Stimulated activated naive CD8-positive, alpha-beta T cell treated with anti-CD3 and anti-CD28 coated beads, Interleukin-15, Interleukin-2, amounts not matched to agents 100 ng/mL and 50 ng/mL, for 24 hours (primary cell): ENCODE data around the gene RBM20.

Experiments
- H3K27ac Mint-ChIP-seq: one replicate; pipeline ENCODE4 v1.8.0; 2021; ENCODE audit warnings: mild to moderate bottlenecking, mixed read lengths
- H3K27me3 Mint-ChIP-seq: one replicate; pipeline ENCODE4 v1.8.0; 2021; ENCODE audit warnings: mixed read lengths
- H3K36me3 Mint-ChIP-seq: one replicate; pipeline ENCODE4 v1.8.0; 2021; ENCODE audit warnings: low read depth, mixed read lengths
- H3K4me1 Mint-ChIP-seq: one replicate; pipeline ENCODE4 v1.8.0; 2021; ENCODE audit warnings: low read depth, mixed read lengths
- H3K4me3 Mint-ChIP-seq: one replicate; pipeline ENCODE4 v1.8.0; 2021; ENCODE audit warnings: mild to moderate bottlenecking, mixed read lengths
- H3K9me3 Mint-ChIP-seq: one replicate; pipeline ENCODE4 v1.8.0; 2021; ENCODE audit warnings: mixed read lengths

RBM20 gene

GRCh38 chr10:110836706-110837105, 192.6 kb downstream of the RBM20 start:
- Mint-ChIP-seq H3K36me3 (no peaks in the 10 kb centered on the region), H3K27me3 (no peaks in the 10 kb centered on the region), H3K4me1 (peaks cover 57% of the 10 kb centered on the region), H3K27ac (no peak overlapping the region), H3K4me3 (no peak overlapping the region), H3K9me3 (no peaks in the 10 kb centered on the region)

- no peak overlapping the region for H3K4me3 Mint-ChIP-seq
- H3K4me1 Mint-ChIP-seq = peaks cover 66% of the 10 kb centered on the region
- no peak overlapping the region for H3K27ac Mint-ChIP-seq
- no peaks in the 10 kb centered on the region for H3K36me3 Mint-ChIP-seq
- H3K9me3 Mint-ChIP-seq = no peaks in the 10 kb centered on the region
- H3K27me3 Mint-ChIP-seq = no peaks in the 10 kb centered on the region
Observed at GRCh38 chr10:110837418-110838171, 193.5 kb downstream of the RBM20 start.

GRCh38 chr10:110840225-110840922, 196.2 kb downstream of the RBM20 start:
- H3K36me3 Mint-ChIP-seq = no peaks in the 10 kb centered on the region
- peaks cover 73% of the 10 kb centered on the region for H3K4me1 Mint-ChIP-seq
- H3K4me3 Mint-ChIP-seq = no peak overlapping the region
- no peak overlapping the region for H3K27ac Mint-ChIP-seq
- no peaks in the 10 kb centered on the region for H3K27me3 Mint-ChIP-seq
- no peaks in the 10 kb centered on the region for H3K9me3 Mint-ChIP-seq

- Mint-ChIP-seq H3K9me3 (no peaks in the 10 kb centered on the region), H3K4me1 (peaks cover 70% of the 10 kb centered on the region), H3K4me3 (no peak overlapping the region), H3K27me3 (no peaks in the 10 kb centered on the region), H3K27ac (peak overlapping the region; percentile 86), H3K36me3 (no peaks in the 10 kb centered on the region)
Observed at GRCh38 chr10:110840923-110841428, 196.8 kb downstream of the RBM20 start.

- Mint-ChIP-seq H3K27me3 (no peaks in the 10 kb centered on the region), H3K36me3 (no peaks in the 10 kb centered on the region), H3K4me1 (peaks cover 65% of the 10 kb centered on the region), H3K27ac (peak overlapping the region; percentile 86), H3K4me3 (peak overlapping the region; percentile 30), H3K9me3 (no peaks in the 10 kb centered on the region)
Observed at GRCh38 chr10:110841767-110842267, 197.7 kb downstream of the RBM20 start.

- H3K4me3 Mint-ChIP-seq = peak overlapping the region; percentile 30
- H3K27ac Mint-ChIP-seq = peak overlapping the region; percentile 86
- H3K4me1 Mint-ChIP-seq = peaks cover 62% of the 10 kb centered on the region
- H3K27me3 Mint-ChIP-seq = no peaks in the 10 kb centered on the region
- no peaks in the 10 kb centered on the region for H3K9me3 Mint-ChIP-seq
- no peaks in the 10 kb centered on the region for H3K36me3 Mint-ChIP-seq
Observed at GRCh38 chr10:110842326-110842904, 198.3 kb downstream of the RBM20 start.

- H3K4me1 Mint-ChIP-seq = peaks cover 57% of the 10 kb centered on the region
- H3K4me3 Mint-ChIP-seq = peak overlapping the region; percentile 30
- no peaks in the 10 kb centered on the region for H3K27me3 Mint-ChIP-seq
- H3K36me3 Mint-ChIP-seq = no peaks in the 10 kb centered on the region
- peak overlapping the region; percentile 86 for H3K27ac Mint-ChIP-seq
- no peaks in the 10 kb centered on the region for H3K9me3 Mint-ChIP-seq
Observed at GRCh38 chr10:110843031-110843430, 198.9 kb downstream of the RBM20 start.

GRCh38 chr10:110843796-110844616, 199.9 kb downstream of the RBM20 start:
- H3K27me3 Mint-ChIP-seq = no peaks in the 10 kb centered on the region
- no peaks in the 10 kb centered on the region for H3K36me3 Mint-ChIP-seq
- peak overlapping the region; percentile 86 for H3K27ac Mint-ChIP-seq
- no peak overlapping the region for H3K4me3 Mint-ChIP-seq
- H3K4me1 Mint-ChIP-seq = peaks cover 62% of the 10 kb centered on the region
- H3K9me3 Mint-ChIP-seq = no peaks in the 10 kb centered on the region

- H3K27ac Mint-ChIP-seq = no peak overlapping the region
- H3K9me3 Mint-ChIP-seq = no peaks in the 10 kb centered on the region
- H3K36me3 Mint-ChIP-seq = no peaks in the 10 kb centered on the region
- H3K27me3 Mint-ChIP-seq = no peaks in the 10 kb centered on the region
- H3K4me3 Mint-ChIP-seq = no peak overlapping the region
- H3K4me1 Mint-ChIP-seq = peaks cover 67% of the 10 kb centered on the region
Observed at GRCh38 chr10:110844617-110844881, 200.4 kb downstream of the RBM20 start.

GRCh38 chr10:110845192-110845755, 201.1 kb downstream of the RBM20 start:
- Mint-ChIP-seq H3K9me3 (peaks cover 3% of the 10 kb centered on the region), H3K27me3 (no peaks in the 10 kb centered on the region), H3K4me3 (no peak overlapping the region), H3K4me1 (peaks cover 75% of the 10 kb centered on the region), H3K27ac (no peak overlapping the region), H3K36me3 (no peaks in the 10 kb centered on the region)

GRCh38 chr10:110845756-110846620, 201.9 kb downstream of the RBM20 start:
- Mint-ChIP-seq H3K27ac (no peak overlapping the region), H3K4me1 (peaks cover 79% of the 10 kb centered on the region), H3K36me3 (no peaks in the 10 kb centered on the region)

GRCh38 chr10:110847374-110847773, 203.2 kb downstream of the RBM20 start:
- H3K27me3 Mint-ChIP-seq = no peaks in the 10 kb centered on the region
- H3K36me3 Mint-ChIP-seq = no peaks in the 10 kb centered on the region
- H3K4me3 Mint-ChIP-seq = no peak overlapping the region
- peaks cover 77% of the 10 kb centered on the region for H3K4me1 Mint-ChIP-seq
- H3K9me3 Mint-ChIP-seq = peaks cover 3% of the 10 kb centered on the region
- H3K27ac Mint-ChIP-seq = no peak overlapping the region

More at GRCh38 chr10:110845756-110846620, 201.9 kb downstream of the RBM20 start:
- Mint-ChIP-seq H3K4me3 (no peak overlapping the region), H3K9me3 (peaks cover 3% of the 10 kb centered on the region), H3K27me3 (no peaks in the 10 kb centered on the region)

GRCh38 chr10:110848106-110848505, 204.0 kb downstream of the RBM20 start:
- Mint-ChIP-seq H3K4me1 (peaks cover 77% of the 10 kb centered on the region), H3K27ac (no peak overlapping the region), H3K4me3 (no peak overlapping the region), H3K9me3 (peaks cover 3% of the 10 kb centered on the region), H3K27me3 (no peaks in the 10 kb centered on the region), H3K36me3 (no peaks in the 10 kb centered on the region)
